Sigmoid colon (tissue), 3 donors: Measurements from ENCODE around the gene LACTBL1.

Source experiments
- POLR2A ChIP-seq, 2 donors: fragments of 450-650 bp; IDR thresholded peaks; one replicate each; pipeline ENCODE4 v1.6.1; 2016; ENCODE audit warnings: antibody characterized with exemption in 2 of 2, mild to moderate bottlenecking in 2 of 2, moderate library complexity in 2 of 2
- TF ChIP-seq, protein P1 (sequence below), 4 experiments: fragments of 450-650 bp in 3 of 4; fragments of 200-600 bp in 1 of 4; IDR thresholded peaks; one replicate each; pipeline ENCODE4 v1.5.1; 2016 to 2019; ENCODE audit warnings: antibody characterized with exemption in 4 of 4, mild to moderate bottlenecking in 3 of 4, moderate library complexity in 2 of 4

DNA sequence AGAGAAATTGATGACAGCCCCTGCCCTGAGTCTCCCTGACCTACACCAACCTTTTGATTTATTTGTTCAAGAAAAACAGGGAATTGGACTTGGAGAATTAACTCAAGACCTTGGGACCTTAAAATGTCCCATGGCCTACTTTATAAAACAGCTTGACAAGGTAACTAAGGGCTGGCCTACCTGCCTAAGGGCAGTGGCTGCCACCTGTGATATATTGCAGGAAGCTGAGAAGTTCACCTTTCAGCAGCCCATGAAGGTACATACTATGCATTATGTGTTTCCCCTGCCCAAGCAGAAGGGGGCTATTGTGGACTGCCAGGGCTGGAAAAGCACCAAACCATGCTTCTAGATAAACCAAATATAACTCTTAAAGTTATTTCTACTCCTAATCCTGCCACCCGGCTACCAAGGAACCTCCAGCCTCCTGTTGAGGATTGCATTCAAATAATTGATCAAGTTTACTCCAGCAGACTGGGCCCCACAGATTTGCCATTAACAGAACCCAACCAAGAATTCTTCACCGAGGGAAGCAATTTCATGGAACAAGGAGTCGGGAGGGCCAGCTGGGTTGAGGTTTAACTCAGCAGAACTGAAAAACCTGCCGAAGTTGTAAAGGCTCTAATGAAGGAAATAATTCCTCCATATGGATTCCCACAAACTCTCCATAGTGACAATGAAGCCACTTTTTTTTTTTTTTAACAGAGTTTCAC is 28.2 kb downstream of the LACTBL1 start:
- TF ChIP-seq, protein P1, sequence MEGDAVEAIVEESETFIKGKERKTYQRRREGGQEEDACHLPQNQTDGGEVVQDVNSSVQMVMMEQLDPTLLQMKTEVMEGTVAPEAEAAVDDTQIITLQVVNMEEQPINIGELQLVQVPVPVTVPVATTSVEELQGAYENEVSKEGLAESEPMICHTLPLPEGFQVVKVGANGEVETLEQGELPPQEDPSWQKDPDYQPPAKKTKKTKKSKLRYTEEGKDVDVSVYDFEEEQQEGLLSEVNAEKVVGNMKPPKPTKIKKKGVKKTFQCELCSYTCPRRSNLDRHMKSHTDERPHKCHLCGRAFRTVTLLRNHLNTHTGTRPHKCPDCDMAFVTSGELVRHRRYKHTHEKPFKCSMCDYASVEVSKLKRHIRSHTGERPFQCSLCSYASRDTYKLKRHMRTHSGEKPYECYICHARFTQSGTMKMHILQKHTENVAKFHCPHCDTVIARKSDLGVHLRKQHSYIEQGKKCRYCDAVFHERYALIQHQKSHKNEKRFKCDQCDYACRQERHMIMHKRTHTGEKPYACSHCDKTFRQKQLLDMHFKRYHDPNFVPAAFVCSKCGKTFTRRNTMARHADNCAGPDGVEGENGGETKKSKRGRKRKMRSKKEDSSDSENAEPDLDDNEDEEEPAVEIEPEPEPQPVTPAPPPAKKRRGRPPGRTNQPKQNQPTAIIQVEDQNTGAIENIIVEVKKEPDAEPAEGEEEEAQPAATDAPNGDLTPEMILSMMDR (IDR thresholded peaks at IDR 0.05) = no peak
- TF ChIP-seq POLR2A (IDR thresholded peaks at IDR 0.05) = no peak
